ENCODE data around the gene SND1.

Gene SND1

DNA sequence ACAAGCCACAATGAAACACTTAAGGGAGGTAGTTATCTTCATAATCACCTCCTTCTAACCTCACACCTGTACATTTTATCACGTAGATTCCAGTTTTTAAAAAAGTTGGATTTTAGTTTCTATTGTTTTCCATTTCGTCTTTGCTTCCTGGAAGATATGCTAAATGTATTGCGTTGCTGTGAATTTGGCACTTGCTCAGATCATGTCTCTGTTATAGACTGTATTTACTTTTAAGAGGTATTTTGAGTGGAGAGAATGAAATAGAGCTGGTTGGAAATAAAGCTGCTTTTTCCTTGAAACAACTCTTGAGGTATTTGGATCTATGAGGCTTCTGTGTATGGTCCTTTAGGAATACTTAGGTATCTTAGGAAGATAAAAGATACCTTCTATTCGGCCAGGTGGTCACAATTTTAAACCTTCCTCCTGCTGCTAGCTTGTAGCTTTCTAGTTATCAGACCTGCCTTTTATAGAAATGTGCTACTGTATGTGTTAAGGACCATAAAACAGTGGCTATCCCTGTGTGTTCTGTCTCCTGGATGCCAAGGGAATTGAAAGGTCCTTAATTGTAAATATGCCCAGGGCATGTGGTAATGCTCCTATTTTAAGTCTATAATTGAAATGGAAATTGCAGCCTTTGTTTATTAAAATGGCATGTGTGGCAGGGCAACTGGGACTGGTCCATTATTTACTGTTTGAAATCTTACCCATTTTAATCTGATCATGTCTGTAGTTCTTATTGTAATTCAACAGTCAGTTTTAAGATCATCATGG lies 147.7 kb downstream of the SND1 start:
- CTCF ChIA-PET: interaction anchor here (1.4 to 7.6 kb wide), 3 partner anchors 9 to 14 kb away, joined by 3 to 54 read pairs (median 4); no protein-coding TSS in a partner anchor
- POLR2A ChIA-PET: no interaction called here
- TF ChIP-seq, protein P1, sequence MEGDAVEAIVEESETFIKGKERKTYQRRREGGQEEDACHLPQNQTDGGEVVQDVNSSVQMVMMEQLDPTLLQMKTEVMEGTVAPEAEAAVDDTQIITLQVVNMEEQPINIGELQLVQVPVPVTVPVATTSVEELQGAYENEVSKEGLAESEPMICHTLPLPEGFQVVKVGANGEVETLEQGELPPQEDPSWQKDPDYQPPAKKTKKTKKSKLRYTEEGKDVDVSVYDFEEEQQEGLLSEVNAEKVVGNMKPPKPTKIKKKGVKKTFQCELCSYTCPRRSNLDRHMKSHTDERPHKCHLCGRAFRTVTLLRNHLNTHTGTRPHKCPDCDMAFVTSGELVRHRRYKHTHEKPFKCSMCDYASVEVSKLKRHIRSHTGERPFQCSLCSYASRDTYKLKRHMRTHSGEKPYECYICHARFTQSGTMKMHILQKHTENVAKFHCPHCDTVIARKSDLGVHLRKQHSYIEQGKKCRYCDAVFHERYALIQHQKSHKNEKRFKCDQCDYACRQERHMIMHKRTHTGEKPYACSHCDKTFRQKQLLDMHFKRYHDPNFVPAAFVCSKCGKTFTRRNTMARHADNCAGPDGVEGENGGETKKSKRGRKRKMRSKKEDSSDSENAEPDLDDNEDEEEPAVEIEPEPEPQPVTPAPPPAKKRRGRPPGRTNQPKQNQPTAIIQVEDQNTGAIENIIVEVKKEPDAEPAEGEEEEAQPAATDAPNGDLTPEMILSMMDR (IDR thresholded peaks at IDR 0.05; ENCODE audit: control extremely low read depth, extremely low read depth, low read depth, missing control alignments): no peak
- DNase-seq (ENCODE audit: extremely low spot score): no peak

DNA sequence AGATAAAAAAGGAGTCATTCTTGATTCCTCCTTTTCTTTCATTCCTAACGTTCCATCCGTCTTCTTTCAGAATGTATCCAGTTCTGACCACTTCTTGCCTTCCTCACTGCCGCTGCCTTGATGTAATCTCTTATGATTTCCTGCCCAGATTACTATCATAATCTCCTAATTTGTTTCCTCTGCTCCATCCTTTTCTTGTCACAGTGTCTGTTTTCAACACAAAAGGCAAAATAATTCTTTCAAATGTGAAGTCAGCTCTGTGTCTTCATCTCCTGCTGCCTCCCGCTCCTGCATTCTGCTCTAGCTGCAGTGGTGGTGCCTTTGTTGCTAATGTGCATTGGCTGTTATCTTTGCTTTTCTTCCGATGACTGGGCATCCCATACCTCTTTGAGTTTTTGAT lies 150.9 kb downstream of the SND1 start:
- no peak for DNase-seq (ENCODE audit: extremely low spot score)
- TF ChIP-seq, protein P1 (IDR thresholded peaks at IDR 0.05; ENCODE audit: control extremely low read depth, extremely low read depth, low read depth, missing control alignments): no peak
- CTCF ChIA-PET: interaction anchor here (7.6 kb wide), 1 partner anchor 12 kb away, joined by 54 read pairs; no protein-coding TSS in a partner anchor
- POLR2A ChIA-PET: no interaction called here

DNA sequence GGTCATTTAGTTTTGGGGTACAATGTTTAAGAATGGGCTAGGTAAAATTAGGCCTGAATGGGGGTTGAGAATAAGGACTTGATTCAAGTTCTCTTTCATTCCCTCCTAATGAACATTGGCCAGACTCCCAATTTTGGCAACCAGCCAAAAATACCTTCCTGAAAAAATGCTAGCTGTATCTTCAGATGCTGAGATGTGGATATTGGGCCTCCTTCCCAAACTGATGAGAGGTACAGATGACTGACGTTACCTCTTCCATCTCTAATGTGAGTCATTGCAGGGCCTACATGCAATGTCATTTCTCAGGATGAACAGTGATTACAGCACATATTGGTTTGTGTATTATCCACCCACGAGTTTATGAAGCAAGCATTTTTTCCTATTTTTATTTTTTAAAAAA lies 151.6 kb downstream of the SND1 start:
- TF ChIP-seq, protein P1 (IDR thresholded peaks at IDR 0.05; ENCODE audit: control extremely low read depth, extremely low read depth, low read depth, missing control alignments): no peak
- DNase-seq (ENCODE audit: extremely low spot score): no peak
- ChIA-PET POLR2A (no interaction called here), CTCF (interaction anchor here (2.1 to 7.6 kb wide), 2 partner anchors 13 to 406 kb away, joined by 6 to 54 read pairs; no protein-coding TSS in a partner anchor)

DNA sequence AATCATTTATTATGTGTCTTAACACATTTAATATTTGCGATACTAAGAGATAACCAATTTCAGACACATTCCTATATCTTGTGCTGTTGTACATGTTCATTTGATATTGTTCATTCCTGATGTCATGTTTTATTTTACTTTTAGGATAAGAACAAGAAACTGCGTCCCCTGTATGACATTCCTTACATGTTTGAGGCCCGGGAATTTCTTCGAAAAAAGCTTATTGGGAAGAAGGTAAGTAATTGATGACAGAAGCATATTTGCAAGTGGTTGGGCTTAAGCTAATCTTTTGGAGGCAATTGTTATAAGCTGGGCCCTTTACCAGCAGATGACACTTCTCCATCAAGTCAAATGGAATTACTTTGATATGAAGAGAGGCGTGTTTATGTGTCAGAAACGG lies 155.3 kb downstream of the SND1 start:
- no peak for DNase-seq (ENCODE audit: extremely low spot score)
- ChIA-PET POLR2A (no interaction called here), CTCF (interaction anchor here (0.8 to 3.1 kb wide), 3 partner anchors 10 to 15 kb away, joined by 3 to 23 read pairs (median 4); no protein-coding TSS in a partner anchor)
- TF ChIP-seq, protein P1 (IDR thresholded peaks at IDR 0.05; ENCODE audit: control extremely low read depth, extremely low read depth, low read depth, missing control alignments): no peak

DNA sequence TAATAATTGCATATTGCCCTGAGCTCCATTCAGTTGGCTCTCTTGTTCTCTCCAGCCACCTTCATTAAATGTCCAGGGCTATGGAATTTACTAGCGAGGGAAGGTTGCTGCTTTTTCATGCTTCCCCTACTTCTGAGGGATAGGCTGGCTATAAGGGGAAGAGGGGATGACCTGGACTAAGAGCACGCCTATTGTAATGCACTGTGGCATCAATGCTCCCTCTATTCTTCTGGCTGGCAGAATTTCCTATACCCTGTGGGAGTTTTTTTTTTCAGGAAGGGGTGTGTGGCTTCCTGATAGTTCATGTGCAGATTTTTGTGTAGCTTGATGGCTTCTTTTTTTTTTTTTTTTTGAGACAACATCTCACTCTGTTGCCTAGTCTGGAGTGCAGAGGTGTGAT lies 155.8 kb downstream of the SND1 start:
- POLR2A ChIA-PET: no interaction called here
- no peak for DNase-seq (ENCODE audit: extremely low spot score)
- CTCF ChIA-PET: interaction anchor here (0.8 to 3.1 kb wide), 3 partner anchors 9 to 15 kb away, joined by 3 to 23 read pairs (median 4); no protein-coding TSS in a partner anchor
- TF ChIP-seq, protein P1 (IDR thresholded peaks at IDR 0.05; ENCODE audit: control extremely low read depth, extremely low read depth, low read depth, missing control alignments): no peak

DNA sequence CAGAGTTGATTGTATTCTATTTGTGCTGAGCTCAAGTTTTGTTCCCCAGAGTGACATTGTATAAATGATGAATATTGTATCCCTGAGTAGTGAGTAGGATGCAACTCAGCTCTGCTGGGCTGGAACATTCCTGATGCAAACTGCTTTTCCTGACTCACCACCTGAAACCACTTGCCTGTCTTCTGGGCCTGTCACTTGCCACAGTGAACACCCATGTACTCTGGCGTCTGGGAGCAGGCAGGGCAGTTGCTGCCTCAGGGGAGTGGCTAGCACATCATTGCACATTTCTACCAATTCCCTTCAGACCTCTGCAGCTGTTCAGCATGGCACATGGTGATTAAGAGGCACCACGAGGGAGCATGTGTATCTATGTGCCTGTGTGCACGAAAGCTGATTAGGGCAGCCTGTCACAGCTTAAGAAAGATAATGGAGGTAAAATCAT lies 157.3 kb downstream of the SND1 start:
- TF ChIP-seq, protein P1 (IDR thresholded peaks at IDR 0.05; ENCODE audit: control extremely low read depth, extremely low read depth, low read depth, missing control alignments): no peak
- CTCF ChIA-PET: interaction anchor here (0.9 to 3.1 kb wide), 5 partner anchors 9 to 53 kb away, joined by 3 to 23 read pairs (median 3); no protein-coding TSS in a partner anchor
- no peak for DNase-seq (ENCODE audit: extremely low spot score)
- POLR2A ChIA-PET: no interaction called here
